NCI-H146 treated with DMSO at 0.1 percent for 48 hours (cell line): ENCODE results near the gene PLA2G4D.

Source experiments
- DNase-seq: peaks from one replicate; lab custom pipeline; 2025; ENCODE audit not compliant: unreplicated experiment; lab: John Stamatoyannopoulos, UW

PLA2G4D gene

DNA sequence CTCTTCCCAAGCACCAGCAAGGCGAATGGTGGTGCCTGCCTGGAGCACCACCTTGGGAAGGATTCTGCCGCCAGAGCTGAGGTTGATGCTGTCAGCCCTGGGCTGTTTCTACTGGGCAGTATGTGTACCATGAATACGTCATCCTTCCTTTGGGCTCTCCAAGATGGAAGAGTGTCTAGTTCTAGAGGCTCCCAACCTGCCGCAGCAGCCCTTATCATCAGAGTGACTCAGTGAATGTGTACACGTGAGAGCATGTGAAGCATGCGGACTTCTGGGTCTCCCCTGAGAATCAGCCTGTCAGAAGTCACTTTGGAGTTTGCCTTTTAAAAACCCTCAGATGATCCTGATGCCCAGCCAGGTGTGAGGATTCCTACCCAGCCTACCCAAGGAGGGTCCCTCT lies 20.9 kb downstream of the PLA2G4D start:
- no peak for DNase-seq

DNA sequence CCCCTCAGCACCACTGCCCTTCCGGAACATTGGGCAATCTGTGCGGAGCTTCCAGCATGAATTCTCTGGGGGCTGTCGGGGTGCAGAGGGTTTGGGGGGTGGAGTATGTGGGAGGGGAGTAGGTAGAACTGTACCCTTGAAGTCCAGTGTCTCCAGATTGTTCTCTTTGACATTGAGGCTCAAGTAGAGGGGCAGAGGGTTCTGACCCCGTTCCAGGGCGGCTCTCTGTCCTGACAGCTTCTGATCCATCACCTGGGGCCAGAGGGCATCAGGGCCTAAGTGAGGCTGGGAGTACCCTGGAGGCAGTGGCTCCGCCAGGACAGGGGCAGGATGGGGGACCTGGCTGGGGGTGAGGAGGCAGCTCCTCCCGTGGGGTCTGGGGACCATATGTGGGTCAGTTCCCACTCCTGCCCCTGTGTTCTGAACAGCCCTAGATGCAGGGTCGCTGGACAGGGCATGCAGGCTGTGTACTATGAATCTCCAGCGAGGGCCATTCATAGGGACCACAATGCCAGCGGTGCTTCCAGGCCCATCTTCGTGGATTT lies 22.1 kb downstream of the PLA2G4D start:
- no peak for DNase-seq

DNA sequence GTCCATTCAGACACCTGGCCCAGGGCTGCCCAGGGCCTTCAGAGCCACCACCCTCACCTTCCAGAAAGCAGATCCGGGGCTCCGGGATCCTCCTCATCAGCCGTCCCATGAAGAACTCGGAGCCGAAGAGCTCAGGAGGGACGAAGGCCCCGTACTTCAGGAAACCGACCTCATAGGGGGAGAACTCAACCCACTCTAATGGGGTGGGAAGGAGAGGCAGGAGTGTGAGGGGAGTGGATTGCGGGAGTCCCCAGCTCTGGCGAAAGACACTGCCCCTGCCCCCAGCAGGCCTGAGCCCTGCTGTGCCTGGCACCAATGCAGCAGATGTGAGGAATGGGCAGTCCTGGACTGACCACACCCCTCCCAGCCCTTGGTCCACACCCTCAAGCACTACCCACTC lies 22.6 kb downstream of the PLA2G4D start:
- DNase-seq: no peak

DNA sequence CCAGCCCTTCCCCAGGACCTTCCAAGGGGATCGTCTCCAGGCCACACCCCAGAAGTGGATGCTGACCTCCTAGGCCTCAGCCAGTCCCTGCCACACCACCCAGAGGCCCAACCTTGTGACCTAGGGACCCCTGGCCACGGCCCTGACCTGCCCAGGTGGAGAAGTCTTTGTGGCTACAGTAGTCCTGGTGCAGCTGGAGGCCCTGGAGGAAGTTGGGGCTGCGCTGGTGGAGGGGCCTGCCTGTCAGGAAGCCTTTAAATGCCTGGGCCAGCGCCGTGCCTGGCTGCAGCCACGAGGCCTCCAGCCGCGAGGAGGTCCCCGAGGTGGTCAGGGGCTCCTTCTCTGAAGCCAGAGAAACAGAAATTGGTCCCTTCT lies 23.4 kb downstream of the PLA2G4D start:
- DNase-seq: no peak

DNA sequence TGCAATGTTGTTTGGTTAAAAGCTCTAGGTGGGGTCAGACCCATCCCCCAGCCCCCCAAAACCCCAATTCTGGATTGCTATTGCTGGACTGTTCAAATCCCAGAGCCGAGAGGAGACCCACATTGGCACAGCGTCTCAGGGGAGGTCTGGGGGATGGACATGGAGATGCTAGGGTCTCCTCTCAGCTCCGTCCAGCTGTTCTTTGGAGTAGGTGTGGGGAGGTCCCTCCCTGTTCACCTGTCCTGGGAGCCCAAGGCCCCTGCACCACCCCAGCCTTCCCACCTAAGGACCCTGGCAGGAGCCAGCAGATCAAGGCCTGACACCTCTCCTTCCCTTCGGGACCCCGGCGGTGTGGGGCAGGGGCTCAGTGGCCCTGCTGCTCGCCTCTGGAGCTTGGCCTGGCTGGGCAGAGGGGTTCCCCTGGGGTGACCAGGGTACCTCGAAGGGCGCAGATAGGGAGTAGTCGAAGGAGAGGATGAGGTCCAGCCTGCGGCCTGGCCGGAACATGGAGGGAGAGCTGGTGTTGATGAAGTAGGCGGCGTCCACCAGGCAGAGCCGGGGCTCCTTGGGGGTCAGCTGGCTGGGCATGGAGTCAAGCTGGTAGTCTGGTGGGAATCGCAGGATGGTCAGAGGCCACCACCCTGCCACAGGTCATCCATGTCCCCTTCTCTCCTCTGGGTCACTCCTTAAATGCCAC lies 23.9 kb downstream of the PLA2G4D start:
- no peak for DNase-seq

DNA sequence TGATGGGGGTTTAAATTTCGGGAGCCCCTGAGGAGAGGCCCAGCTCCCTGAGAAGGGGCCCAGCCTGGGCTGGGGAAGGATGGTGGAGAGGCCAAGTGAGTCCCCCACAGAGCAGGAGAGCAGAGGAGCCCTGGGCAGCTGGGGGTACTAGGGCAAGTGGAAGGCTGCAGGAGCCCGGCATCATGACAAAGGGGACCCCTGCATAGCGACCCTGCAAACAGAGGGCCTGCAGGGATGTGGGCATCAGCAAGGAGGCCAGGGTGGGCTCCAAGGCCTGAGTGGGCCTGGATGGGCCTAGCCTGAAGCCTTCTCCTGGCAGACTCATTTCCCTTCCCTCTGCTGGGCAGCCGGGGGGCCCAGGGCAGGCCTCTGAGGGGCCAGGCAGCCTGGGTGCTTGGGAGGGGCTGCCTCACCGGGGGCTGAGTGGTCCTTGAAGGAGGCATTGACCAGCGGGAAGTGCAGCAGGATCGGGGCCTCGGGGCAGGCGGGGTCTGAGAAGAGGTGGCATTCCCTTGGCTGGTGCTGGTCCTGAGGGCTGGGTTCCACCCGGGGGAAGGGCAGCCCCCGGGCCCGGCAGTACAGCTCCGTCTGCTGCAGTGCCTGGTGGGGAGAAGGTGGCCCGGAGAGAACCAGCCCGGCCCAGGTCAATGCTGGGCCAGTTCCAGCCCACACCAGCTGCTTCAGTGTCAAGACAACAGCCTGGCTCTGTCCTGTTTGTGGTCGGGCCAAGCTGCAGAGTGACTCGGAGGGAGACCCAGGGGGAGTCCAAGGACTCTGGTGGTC lies 24.7 kb downstream of the PLA2G4D start:
- no peak for DNase-seq

DNA sequence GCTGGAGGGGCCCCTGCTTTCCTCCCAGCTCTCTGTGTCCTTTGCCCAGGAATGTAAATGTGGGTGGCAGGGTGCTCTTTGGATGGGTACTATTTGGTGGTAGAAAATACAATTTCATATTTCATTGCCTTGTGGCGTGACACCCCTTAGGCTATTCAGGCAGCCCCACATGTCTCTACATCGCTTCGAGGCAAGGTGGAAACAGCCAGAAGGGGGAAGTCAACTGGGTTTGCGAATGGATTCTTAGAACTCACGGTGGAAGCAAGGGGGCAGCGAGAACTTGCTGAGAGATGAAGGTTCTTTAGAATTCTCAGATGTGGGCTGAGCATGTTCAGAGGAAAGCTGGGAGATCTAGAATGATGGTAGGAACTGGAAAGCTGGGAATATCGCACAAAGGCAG lies 25.3 kb downstream of the PLA2G4D start:
- no peak for DNase-seq

DNA sequence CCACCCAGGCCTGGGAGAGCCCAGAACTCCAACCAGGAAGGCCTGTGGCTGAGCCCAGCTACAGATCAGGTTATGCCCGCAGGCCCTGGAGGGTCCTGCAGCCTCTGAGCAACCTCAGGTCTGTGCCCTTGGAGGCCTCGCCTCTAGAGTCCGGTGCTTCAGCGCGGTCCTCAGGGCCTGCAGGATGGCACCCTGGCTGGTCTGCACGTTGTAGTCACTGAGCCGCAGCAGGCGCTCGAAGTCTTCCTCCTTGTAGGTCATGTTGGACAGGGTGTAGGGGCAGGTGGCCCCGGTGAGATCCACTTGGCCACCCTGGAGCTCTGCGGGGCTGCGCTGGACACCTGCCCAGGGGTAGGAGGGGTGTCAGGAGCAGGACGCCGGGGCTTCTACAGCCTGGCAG lies 25.8 kb downstream of the PLA2G4D start:
- no peak for DNase-seq

DNA sequence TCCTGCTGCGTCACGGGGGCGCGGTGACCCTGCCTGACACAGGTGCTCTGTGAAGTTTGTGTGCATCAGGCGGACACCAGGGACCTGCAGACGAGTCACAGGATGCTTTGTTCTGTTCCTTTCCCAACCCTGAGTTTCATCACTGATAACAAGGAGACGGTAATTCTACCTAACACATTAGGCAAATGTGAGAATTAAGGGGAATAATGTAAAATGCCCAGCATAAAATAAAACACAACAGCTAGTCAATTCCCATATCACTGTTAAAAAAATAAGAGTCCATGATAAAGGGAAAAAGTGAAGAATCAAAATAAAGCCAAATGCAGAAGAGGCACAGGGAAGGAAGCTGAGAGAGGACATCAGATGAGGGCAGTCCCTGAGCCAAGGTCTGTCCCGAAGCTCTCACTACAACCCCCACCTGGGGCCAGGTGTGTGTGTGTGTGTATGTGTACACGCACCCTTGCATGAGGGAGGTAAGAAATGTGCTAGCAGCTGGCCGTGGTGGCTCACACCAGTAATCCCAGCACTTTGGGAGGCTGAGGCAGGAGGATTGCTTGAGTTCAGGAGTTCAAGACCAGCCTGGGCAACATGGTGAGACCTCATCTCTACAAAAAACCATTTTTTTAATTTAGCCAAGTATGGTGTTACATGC lies 27.5 kb downstream of the PLA2G4D start:
- DNase-seq: no peak

DNA sequence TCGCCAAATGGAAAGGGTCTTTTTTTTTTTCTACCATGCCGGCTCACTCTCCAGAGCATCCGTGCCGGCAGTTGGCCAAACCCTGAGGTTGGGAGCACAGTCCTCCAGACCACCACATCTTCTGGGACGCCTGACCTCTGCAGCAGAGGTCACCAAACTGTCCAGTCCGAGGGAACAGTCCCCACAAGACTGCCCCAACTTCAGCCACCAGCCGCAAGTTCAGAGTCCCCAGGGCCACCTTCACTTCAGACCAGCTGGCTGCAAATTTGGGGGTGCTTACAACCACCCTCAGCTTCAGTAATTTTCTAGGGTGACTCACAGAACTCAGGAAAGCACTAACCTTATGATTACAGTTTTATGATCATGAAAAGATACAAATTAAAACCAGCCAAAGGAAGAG lies 28.9 kb downstream of the PLA2G4D start:
- no peak for DNase-seq

DNA sequence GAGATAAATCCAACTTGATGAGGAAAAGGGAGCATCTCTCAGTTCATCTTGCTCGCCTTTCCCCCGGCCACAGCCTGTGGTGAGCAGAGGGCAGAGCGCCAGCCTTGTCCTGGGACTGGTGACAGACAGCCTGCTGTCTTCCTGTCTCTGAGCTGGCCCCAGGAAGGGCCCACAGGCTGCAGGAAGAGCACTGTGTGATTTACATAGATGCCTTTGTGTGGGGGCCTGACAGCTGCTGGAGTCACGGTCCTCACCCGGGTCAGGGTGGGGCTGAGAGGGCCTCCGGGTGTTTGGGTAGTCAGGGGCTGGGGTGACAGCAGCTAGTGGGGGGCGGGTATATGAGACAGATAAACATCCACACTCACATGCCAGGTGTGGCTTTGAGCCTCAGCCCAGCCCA lies 29.3 kb downstream of the PLA2G4D start:
- DNase-seq: peak; percentile 43

DNA sequence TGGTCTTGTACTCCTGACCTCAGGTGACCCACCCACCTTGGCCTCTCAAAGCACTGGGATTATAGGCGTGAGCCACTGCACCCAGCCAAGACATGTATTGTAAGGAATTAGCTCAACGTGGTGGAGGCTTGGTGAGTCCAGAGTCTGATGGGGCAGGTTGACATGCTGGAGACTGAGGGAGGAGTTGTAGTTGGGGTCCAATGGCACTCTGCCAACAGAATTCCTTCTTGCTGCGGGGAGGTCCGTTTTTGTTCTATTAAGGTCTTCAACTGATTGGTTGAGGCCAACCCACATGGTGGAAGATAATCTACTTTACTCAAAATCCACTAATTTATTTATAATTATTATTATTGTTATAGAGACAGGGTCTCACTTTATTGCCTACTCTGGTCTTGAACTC lies 30.1 kb downstream of the PLA2G4D start:
- no peak for DNase-seq

DNA sequence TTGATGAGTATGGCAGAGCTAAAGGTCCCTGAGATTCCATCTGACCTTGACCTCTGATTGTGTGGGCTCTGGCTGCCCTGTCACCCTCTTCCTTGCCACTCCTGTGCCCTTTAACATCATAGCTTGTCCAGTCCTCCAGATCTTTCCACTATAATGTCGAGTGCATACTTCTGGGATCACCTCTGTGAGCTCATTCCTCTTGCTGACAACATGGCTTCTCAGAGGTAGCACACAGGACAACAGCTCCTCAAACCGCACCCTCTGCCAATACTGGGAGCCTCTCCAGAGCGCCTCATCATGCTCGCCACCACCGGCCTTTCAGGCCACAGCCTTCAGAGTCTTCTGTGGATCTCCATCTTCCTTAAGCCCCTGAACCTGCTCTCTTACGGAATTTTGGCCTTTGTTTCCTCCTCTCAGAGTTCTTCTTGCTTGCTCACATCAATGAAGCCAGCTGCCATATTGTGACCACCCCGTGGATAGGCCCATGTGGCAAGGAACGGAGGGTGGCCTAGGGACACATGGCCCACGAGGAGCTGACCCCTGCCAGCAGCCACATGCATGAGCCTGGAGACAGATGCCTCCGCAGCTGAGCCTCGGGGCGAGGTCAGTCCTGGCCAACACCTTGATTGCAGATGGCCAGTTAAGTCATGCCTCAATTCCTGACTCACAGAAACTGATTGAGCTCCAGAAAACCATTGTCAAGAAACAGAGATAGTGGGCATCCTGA lies 31.1 kb downstream of the PLA2G4D start:
- no peak for DNase-seq

DNA sequence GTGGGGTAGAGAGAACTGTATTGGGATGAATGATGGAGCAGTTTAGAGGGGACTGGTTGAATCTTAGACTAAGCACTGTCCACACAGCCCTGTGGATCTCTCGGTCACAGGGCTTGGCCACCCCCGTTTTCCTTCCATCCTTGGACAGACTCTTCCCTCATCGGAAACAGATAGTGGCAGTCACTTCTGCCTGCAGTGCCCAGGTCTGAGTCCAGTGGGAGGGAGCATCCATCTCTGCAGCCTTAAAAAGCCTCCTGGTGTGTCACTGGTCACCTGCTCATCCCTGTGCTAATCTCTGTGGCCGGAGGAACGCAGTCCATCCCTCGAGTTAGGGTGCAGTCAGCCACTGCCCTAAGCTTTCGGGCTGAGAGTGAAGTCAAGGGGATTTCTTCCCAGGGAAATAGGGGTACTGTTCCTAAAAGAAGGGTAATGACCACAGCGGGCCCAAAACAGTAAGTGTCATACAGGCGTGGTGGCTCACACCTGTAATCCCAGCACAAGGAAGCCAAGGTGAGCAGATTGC lies 32.0 kb downstream of the PLA2G4D start:
- DNase-seq: no peak

DNA sequence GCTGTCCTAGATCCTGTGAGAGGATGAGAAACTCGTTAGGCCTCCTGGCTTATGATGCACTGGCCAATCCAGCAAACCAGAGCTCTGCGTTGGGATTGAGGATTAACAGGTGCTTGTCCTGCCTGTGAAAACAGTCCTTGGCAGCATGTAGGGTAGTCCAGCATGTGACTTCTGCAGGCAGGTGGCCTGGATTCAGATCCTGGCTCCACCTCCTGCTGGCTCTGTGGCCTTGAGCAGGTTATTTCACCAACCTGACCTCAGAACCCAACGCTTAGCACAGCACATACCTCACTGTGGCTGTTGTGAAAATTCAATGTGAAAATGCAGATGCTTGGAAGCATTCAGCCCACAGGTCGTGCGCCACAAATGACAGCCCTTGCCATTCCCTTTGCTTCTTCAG lies 33.6 kb downstream of the PLA2G4D start:
- DNase-seq: no peak

DNA sequence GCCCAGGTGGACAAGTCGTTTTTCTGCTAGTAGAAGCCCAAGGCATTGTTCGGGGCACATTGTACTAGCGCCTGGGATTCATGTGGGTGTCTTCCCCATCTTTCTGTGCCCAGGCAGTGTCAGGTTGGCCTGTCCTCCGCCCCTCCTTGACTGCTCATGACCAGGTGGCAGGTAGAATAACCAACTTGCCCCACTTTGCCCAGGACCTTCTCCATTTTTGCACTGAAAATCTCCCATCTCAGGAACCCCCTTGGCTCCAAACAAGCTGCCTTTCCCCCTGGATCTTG lies 33.9 kb downstream of the PLA2G4D start:
- DNase-seq: no peak

DNA sequence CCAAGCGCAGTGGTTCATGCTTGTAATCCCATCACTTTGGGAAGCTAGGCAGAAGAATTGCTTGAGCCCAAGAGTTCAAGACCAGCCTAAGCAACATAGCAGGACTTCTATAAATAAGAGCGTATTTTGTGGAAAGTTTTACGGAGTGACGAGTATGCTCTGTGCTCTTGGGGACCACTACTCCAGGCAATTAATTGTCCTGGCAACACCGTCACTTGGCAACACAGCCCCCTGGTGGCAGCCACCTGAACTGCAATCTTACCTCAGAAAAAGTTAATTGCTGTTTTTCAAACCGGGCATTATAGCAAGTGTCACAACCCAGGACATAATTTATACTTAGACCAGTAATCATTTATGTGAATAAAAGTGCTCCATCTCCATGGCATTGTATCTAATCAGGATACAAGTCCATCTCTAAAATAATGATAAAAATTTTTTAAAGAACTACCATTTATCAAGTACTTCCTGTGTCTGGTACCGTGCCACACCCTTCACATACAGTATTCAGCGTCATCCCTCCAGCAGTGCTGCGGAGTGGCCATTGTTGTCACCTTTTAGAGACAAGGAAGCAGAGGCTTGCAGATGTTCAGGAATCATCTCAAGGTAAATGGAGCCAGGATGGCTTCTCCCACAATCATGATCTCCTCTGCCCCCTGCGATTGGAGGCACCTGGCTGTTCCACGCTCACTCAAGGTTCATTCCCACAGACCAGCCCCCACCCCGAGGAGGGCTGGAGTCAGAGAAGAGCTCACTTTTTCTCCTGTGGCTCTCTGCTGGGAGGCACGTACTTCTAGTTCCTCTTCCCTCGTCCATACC lies 34.5 kb downstream of the PLA2G4D start:
- DNase-seq: no peak

DNA sequence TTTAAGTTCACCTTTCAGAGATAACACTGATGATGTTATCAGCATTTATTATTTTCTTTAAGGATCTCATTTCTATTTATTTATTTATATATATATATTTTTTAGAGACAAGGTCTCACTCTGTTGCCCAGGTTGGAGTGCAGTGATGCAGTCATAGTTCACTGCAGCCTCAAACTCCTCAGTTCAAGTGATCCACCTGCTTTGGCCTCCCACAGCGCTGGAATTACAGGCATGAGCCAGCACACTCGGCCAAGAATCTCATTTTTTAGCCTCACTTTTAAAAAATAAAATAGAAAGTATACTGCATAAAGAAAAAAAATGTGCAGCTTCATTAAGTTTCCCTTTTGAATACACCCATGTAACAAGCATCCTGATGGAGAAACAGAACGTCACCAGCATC lies 35.6 kb downstream of the PLA2G4D start:
- DNase-seq: no peak

DNA sequence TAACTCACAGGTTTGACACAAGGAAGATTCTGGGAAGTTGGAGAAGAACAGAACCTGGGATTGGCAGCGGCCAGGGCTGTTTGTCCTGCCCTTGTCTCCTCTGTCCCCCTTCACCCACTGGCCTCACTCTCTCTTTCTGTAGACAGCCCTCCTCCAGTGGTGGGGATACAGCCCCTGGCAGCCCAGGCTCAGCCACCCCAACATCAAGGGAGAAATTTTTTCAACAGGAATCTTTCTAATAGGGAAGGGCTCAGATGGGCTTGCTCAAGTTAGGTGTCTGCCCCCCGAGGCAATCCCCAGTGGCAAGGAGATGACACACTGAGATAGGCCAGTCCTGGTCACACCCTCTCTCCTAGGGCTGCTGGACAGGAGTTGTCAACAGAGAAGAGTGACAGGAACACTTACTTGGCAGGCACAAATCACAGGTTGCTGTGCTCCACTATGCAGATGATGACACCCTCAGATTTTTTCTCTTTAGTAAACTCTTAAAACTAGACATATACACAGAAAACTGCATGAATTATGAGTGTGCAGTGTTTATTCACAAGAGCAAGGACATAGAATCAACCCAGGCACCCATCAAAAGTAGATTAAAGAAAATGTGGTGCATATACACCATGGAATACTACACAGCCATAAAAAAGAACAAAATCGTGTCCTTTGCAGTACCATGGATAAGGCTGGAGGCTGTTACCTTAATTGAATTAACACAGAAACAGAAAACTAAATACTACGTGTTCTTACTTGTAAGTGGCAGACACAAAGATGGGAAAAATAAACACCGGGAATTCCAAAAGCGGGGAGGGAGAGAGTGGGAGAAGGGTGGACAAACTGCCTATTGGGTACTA lies 36.3 kb downstream of the PLA2G4D start:
- no peak for DNase-seq
